AG04449 (cell line): ENCODE results near the gene VAT1L.

Experiments
- CTCF ChIA-PET: fragments of 350-600 bp; formaldehyde crosslinking; extraction: SDS; loops from one replicate; lab custom pipeline; 2021; ENCODE audit warnings: antibody characterized with exemption; lab: Yijun Ruan, JAX
- POLR2A ChIA-PET: fragments of 400-600, 350-600 bp; formaldehyde crosslinking; extraction: SDS; loops from one replicate; lab custom pipeline; 2020; ENCODE audit warnings: antibody characterized with exemption, inconsistent platforms; lab: Yijun Ruan, JAX
- DNase-seq: peaks from one replicate; pipeline ENCODE4 v3.0.0-alpha.2; 2010; ENCODE audit warnings: low read depth, low spot score
- H3K4me3 ChIP-seq: 2 replicates; pipeline ENCODE4 v1.5.1; 2011; ENCODE audit warnings: low read depth, mild to moderate bottlenecking, control low read depth, low read length
- TF ChIP-seq, protein P1 (sequence below): IDR thresholded peaks from one replicate; pipeline ENCODE4 v1.5.1; 2011; ENCODE audit warnings: mild to moderate bottlenecking, moderate library complexity, low read length, control low read depth, inconsistent platforms; ENCODE audit not compliant: insufficient read depth; ENCODE audit errors: missing control alignments

The VAT1L gene

GRCh38 chr16:77859493-77860232 is 71.3 kb downstream of the VAT1L start:
- DNase-seq = no peak
- H3K4me3 ChIP-seq = no peak overlapping the region
- TF ChIP-seq, protein P1, sequence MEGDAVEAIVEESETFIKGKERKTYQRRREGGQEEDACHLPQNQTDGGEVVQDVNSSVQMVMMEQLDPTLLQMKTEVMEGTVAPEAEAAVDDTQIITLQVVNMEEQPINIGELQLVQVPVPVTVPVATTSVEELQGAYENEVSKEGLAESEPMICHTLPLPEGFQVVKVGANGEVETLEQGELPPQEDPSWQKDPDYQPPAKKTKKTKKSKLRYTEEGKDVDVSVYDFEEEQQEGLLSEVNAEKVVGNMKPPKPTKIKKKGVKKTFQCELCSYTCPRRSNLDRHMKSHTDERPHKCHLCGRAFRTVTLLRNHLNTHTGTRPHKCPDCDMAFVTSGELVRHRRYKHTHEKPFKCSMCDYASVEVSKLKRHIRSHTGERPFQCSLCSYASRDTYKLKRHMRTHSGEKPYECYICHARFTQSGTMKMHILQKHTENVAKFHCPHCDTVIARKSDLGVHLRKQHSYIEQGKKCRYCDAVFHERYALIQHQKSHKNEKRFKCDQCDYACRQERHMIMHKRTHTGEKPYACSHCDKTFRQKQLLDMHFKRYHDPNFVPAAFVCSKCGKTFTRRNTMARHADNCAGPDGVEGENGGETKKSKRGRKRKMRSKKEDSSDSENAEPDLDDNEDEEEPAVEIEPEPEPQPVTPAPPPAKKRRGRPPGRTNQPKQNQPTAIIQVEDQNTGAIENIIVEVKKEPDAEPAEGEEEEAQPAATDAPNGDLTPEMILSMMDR = no peak
- ChIA-PET CTCF (no interaction called here), POLR2A (no interaction called here)

DNA sequence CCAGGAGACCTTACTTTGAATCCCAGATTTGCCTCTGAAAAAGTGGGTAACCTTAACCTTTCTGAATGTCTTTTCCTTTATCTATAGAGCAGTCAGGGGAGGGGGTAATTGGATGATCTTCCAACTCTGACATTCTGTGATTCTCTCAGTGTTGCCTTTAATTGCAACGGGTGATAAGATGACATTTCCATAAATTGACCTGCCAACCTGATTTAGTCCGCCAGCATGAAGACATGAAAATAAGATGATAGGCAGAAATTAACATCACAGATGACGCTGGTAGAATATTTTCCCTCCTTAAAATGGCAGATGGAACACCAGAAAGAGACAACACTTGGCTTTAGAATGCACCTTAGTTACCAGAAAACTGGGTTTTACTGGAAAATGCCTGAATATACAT is 72.6 kb downstream of the VAT1L start:
- CTCF ChIA-PET = no interaction called here
- TF ChIP-seq, protein P1 = no peak

GRCh38 chr16:77863250-77863649 is 74.9 kb downstream of the VAT1L start:
- no peak for DNase-seq
- CTCF ChIA-PET = no interaction called here
- TF ChIP-seq, protein P1 = no peak
- H3K4me3 ChIP-seq = no peak overlapping the region
- POLR2A ChIA-PET = no interaction called here

More for the DNA sequence above, 72.6 kb downstream of the VAT1L start:
- no peak for DNase-seq
- H3K4me3 ChIP-seq = no peak overlapping the region
- POLR2A ChIA-PET = no interaction called here

DNA sequence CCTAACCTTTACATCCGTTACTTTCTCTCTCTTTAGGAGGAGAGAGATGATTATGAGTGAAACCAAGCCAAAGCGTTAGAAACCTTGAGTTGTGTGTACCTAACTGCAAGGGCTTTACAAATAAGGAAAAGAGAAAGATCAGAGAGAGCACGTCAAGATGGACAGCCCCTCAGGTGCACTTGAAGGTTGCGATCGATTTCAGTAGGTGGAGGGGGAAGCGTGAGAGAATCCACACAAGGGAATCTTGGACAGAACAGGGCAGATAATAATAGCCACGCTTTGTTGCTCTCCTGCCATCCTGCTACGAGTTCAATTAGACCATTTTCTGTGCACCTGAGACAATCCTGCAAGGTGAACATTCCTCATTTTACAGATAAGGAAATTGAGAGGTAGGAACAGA is 78.4 kb downstream of the VAT1L start:
- TF ChIP-seq, protein P1 = no peak
- ChIA-PET POLR2A (no interaction called here), CTCF (no interaction called here)
- no peak overlapping the region for H3K4me3 ChIP-seq
- DNase-seq = no peak

DNA sequence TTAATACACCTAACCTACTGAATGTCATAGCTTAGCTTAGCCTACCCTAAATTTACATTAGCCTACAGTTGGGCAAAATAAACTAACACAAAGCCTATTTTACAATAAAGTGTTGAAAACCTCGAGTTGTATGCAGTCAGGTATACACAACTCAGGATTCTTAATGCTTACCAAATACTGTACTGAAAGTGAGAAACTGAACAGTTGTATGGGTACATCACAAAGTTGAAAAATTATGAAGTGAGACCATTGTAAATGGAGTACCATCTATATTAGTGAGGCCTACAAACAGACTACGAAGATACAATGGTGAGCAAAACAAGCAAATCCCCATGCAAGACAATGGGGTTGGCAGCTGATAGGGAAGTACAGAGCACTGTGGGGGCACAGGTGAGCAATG is 79.7 kb downstream of the VAT1L start:
- POLR2A ChIA-PET = no interaction called here
- H3K4me3 ChIP-seq = no peak overlapping the region
- no peak for DNase-seq
- CTCF ChIA-PET = interaction anchor here (1.1 to 1.3 kb wide), 3 partner anchors 13 to 104 kb away, joined by 3 to 5 read pairs (median 3); no protein-coding TSS in a partner anchor
- TF ChIP-seq, protein P1 = no peak

GRCh38 chr16:77868478-77868877 is 80.1 kb downstream of the VAT1L start:
- CTCF ChIA-PET = interaction anchor here (1.1 to 1.3 kb wide), 3 partner anchors 14 to 103 kb away, joined by 3 to 5 read pairs (median 3); no protein-coding TSS in a partner anchor
- POLR2A ChIA-PET = no interaction called here
- no peak overlapping the region for H3K4me3 ChIP-seq
- DNase-seq = no peak
- TF ChIP-seq, protein P1 = no peak
